Measurements from ENCODE around the gene FAM131B. TPM values are rescaled to one million over a fixed set of nuclear protein-coding genes. Genes with fewer than 3 reads are reported as not detected.
A peak's percentile ranks its signal among the peaks of the same experiment; 100 is the strongest.
"Not testable (repeated sequence)": the region's sequence is repeated elsewhere in the genome, so short reads cannot be mapped to it uniquely, and the experiment has no call there.

FAM131B gene
- 0.38 TPM for total RNA-seq

GRCh38 chr7:143362131-143363015, at the start of gene FAM131B:
FAM131B (minus strand) TSS chr7:143362713; CDS start chr7:143362603, 110 bp downstream.
- DNase-seq (ENCODE audit: low spot score) = no peak
- ATAC-seq = peak; percentile 48

- ATAC-seq (no peak), DNase-seq (ENCODE audit: low spot score) (no peak)
Observed at GRCh38 chr7:143411976-143412708, 49.6 kb upstream of the FAM131B start.

- no peak for ATAC-seq
Observed at GRCh38 chr7:143410521-143411004, 48.0 kb upstream of the FAM131B start.

GRCh38 chr7:143408686-143409561, 46.4 kb upstream of the FAM131B start, which contains the start of gene EPHA1:
EPHA1 (minus strand) TSS chr7:143408856; CDS start chr7:143408805, 51 bp downstream.
- ATAC-seq = peak; percentile 89
- peak; percentile 80 for DNase-seq (ENCODE audit: low spot score)

More at GRCh38 chr7:143410521-143411004, 48.0 kb upstream of the FAM131B start:
- no peak for DNase-seq (ENCODE audit: low spot score)

GRCh38 chr7:143408252-143408685, 45.8 kb upstream of the FAM131B start:
- DNase-seq (ENCODE audit: low spot score) (peak; percentile 73), ATAC-seq (peak; percentile 80)

GRCh38 chr7:143407287-143408251, 45.1 kb upstream of the FAM131B start:
- DNase-seq (ENCODE audit: low spot score) (peak; percentile 34), ATAC-seq (peak; percentile 32)

GRCh38 chr7:143406002-143406357, 43.5 kb upstream of the FAM131B start:
- peak; percentile 43 for DNase-seq (ENCODE audit: low spot score)
- no peak for ATAC-seq

GRCh38 chr7:143405173-143406001, 42.9 kb upstream of the FAM131B start:
- no peak for ATAC-seq
- DNase-seq (ENCODE audit: low spot score) = no peak

- not testable (repeated sequence) for DNase-seq (ENCODE audit: low spot score)
- peak; percentile 84 for ATAC-seq
Observed at GRCh38 chr7:143402233-143402632, 39.7 kb upstream of the FAM131B start.

GRCh38 chr7:143401265-143401664, 38.8 kb upstream of the FAM131B start:
- DNase-seq (ENCODE audit: low spot score) (no peak), ATAC-seq (no peak)

- DNase-seq (ENCODE audit: low spot score) = no peak
- no peak for ATAC-seq
Observed at GRCh38 chr7:143399642-143400041, 37.1 kb upstream of the FAM131B start.

- no peak for DNase-seq (ENCODE audit: low spot score)
- ATAC-seq = no peak
Observed at GRCh38 chr7:143399151-143399550, 36.6 kb upstream of the FAM131B start.

GRCh38 chr7:143398616-143399015, 36.1 kb upstream of the FAM131B start:
- no peak for DNase-seq (ENCODE audit: low spot score)

GRCh38 chr7:143397710-143398530, 35.4 kb upstream of the FAM131B start:
- ATAC-seq (no peak), DNase-seq (ENCODE audit: low spot score) (no peak)

More at GRCh38 chr7:143398616-143399015, 36.1 kb upstream of the FAM131B start:
- ATAC-seq = no peak

GRCh38 chr7:143396625-143397556, 34.4 kb upstream of the FAM131B start:
- ATAC-seq (peak; percentile 71), DNase-seq (ENCODE audit: low spot score) (peak; percentile 90)

GRCh38 chr7:143396182-143396581, 33.7 kb upstream of the FAM131B start:
- DNase-seq (ENCODE audit: low spot score) = no peak
- peak; percentile 1 for ATAC-seq
